ENCODE measurements around the gene MED27. TPM values are rescaled to one million over a fixed set of nuclear protein-coding genes. Genes with fewer than 3 reads are reported as not detected.

MED27 gene
- polyA plus RNA-seq, 1 experiment: 36.9 TPM

GRCh38 chr9:132077881-132078698 lies 1.6 kb downstream of the MED27 start:
- DNase-seq (ENCODE audit: low read depth): peak; percentile 10
- Histone ChIP-seq H3K36me3 (ENCODE audit: control insufficient read depth, insufficient read depth, low read length) (peaks cover 2% of the 10 kb centered on the region; the same call in 1 of the 2 replicates), H3K27me3 (ENCODE audit: control insufficient read depth, insufficient read depth, low read length) (no peaks in the 10 kb centered on the region), H3K4me3 (ENCODE audit: low read depth, low read length) (peak overlapping the region; percentile 74)
- TF ChIP-seq, protein P1, sequence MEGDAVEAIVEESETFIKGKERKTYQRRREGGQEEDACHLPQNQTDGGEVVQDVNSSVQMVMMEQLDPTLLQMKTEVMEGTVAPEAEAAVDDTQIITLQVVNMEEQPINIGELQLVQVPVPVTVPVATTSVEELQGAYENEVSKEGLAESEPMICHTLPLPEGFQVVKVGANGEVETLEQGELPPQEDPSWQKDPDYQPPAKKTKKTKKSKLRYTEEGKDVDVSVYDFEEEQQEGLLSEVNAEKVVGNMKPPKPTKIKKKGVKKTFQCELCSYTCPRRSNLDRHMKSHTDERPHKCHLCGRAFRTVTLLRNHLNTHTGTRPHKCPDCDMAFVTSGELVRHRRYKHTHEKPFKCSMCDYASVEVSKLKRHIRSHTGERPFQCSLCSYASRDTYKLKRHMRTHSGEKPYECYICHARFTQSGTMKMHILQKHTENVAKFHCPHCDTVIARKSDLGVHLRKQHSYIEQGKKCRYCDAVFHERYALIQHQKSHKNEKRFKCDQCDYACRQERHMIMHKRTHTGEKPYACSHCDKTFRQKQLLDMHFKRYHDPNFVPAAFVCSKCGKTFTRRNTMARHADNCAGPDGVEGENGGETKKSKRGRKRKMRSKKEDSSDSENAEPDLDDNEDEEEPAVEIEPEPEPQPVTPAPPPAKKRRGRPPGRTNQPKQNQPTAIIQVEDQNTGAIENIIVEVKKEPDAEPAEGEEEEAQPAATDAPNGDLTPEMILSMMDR (IDR thresholded peaks at IDR 0.05; ENCODE audit: insufficient read depth, low read depth, low read length): no peak
- CTCF ChIA-PET: interaction anchor here (0.6 to 1.0 kb wide), 3 partner anchors 158 to 324 kb away, joined by 3 read pairs; no protein-coding TSS in a partner anchor
- POLR2A ChIA-PET: no interaction called here

- ChIA-PET POLR2A (no interaction called here), CTCF (no interaction called here)
- H3K27me3 ChIP-seq (ENCODE audit: control insufficient read depth, insufficient read depth, low read length): no peaks in the 10 kb centered on the region
- H3K36me3 ChIP-seq (ENCODE audit: control insufficient read depth, insufficient read depth, low read length): peaks cover 2% of the 10 kb centered on the region; the same call in 1 of the 2 replicates
- no peak for DNase-seq (ENCODE audit: low read depth)
- no peak overlapping the region for H3K4me3 ChIP-seq (ENCODE audit: low read depth, low read length)
- TF ChIP-seq, protein P1 (IDR thresholded peaks at IDR 0.05; ENCODE audit: insufficient read depth, low read depth, low read length): no peak
Observed at GRCh38 chr9:132075853-132076252, 3.8 kb downstream of the MED27 start.

DNA sequence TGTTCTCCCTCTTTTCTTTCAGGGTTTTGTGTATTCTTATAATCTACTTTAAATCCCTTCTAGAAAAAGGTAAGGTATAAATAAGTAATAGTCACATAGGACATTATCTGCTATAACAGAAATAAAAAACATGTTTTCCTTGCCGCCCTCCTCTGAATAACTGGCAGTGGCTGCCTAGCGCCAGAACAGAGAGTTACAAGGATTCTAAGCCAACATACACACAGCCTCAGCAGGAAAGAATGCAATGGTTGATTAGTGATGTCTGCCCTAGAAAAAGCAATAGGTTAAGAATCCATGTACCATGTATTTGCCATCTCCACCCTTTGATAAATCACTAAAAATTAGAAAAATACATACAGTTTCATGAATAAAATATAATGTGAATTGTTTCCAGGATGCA lies 4.9 kb downstream of the MED27 start:
- Histone ChIP-seq H3K27me3 (ENCODE audit: control insufficient read depth, insufficient read depth, low read length) (no peaks in the 10 kb centered on the region), H3K36me3 (ENCODE audit: control insufficient read depth, insufficient read depth, low read length) (peaks cover 2% of the 10 kb centered on the region; the same call in 1 of the 2 replicates), H3K4me3 (ENCODE audit: low read depth, low read length) (no peak overlapping the region)
- ChIA-PET CTCF (no interaction called here), POLR2A (no interaction called here)
- TF ChIP-seq, protein P1 (IDR thresholded peaks at IDR 0.05; ENCODE audit: insufficient read depth, low read depth, low read length): no peak
- no peak for DNase-seq (ENCODE audit: low read depth)

DNA sequence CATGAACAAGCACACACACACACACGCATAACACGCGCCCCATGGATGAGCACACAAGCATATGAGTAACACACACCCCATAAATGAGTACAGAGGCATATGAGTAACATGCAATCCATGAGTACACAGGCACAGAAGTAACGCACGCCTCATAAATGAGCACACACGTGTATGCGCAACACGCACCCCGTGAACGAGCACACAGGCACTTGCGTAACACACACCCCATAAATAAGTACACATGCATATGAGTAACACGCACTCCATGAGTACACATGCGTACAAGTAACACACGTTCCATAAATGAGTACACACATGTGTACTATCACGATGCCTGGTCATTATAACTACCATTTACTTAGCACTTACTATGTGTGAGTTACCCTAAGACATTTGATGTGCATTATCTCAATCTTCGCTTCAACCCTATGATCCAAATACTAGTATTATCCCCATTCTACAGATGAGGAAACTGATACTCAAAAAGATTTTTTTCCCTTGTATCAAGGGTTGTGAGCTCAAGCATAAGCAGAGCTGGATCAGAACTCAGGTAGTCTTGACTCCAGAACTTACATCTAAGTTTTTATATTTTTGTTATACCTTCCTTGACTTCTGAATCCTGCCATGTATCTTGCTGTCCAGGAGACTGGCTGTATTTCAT lies 7.7 kb downstream of the MED27 start:
- Histone ChIP-seq H3K4me3 (ENCODE audit: low read depth, low read length) (no peak overlapping the region), H3K36me3 (ENCODE audit: control insufficient read depth, insufficient read depth, low read length) (peaks cover 6% of the 10 kb centered on the region; the same call in 1 of the 2 replicates), H3K27me3 (ENCODE audit: control insufficient read depth, insufficient read depth, low read length) (no peaks in the 10 kb centered on the region)
- CTCF ChIA-PET: no interaction called here
- TF ChIP-seq, protein P1 (IDR thresholded peaks at IDR 0.05; ENCODE audit: insufficient read depth, low read depth, low read length): no peak
- POLR2A ChIA-PET: no interaction called here
- no peak for DNase-seq (ENCODE audit: low read depth)
